ENCODE measurements around the gene GLUD1.
"Not testable (repeated sequence)": the region's sequence is repeated elsewhere in the genome, so short reads cannot be mapped to it uniquely, and the experiment has no call there.

- not testable (repeated sequence) for TF ChIP-seq CTCF (conservative IDR thresholded peaks at IDR 0.05; ENCODE audit: low read length); EZH2phosphoT487 (IDR thresholded peaks at IDR 0.05; ENCODE audit: borderline replicate concordance, low read depth, low read length)
Measured at GRCh38 chr10:87026747-87027508, 67.7 kb downstream of the GLUD1 start.
